GM19035 (cell line): ENCODE measurements around the gene METAP1.
"Not testable (repeated sequence)": the region's sequence is repeated elsewhere in the genome, so short reads cannot be mapped to it uniquely, and the experiment has no call there.

Source experiments
- ATAC-seq: cut with Tn5 transposase; IDR thresholded peaks from one replicate; pipeline ENCODE4 v1.9.1; 2021; ENCODE audit not compliant: unreplicated experiment

METAP1 gene

GRCh38 chr4:98996765-98997068 is 1.2 kb downstream of the METAP1 start:
- ATAC-seq: no peak

GRCh38 chr4:98997166-98997565 is 1.6 kb downstream of the METAP1 start:
- ATAC-seq: no peak

GRCh38 chr4:98998551-98998950 is 3.0 kb downstream of the METAP1 start:
- ATAC-seq: no peak

GRCh38 chr4:99002279-99002678 is 6.8 kb downstream of the METAP1 start:
- ATAC-seq: no peak

- no peak for ATAC-seq
Observed at GRCh38 chr4:99008051-99008450, 12.5 kb downstream of the METAP1 start.

GRCh38 chr4:99011910-99012309 is 16.4 kb downstream of the METAP1 start:
- no peak for ATAC-seq

GRCh38 chr4:99013402-99013843 is 17.9 kb downstream of the METAP1 start:
- no peak for ATAC-seq

- ATAC-seq: no peak
Observed at GRCh38 chr4:99013884-99014523, 18.5 kb downstream of the METAP1 start.

GRCh38 chr4:99021386-99021785 is 25.9 kb downstream of the METAP1 start:
- ATAC-seq: no peak

GRCh38 chr4:99022566-99022965 is 27.0 kb downstream of the METAP1 start:
- no peak for ATAC-seq

- ATAC-seq: not testable (repeated sequence)
Observed at GRCh38 chr4:99023800-99024251, 28.3 kb downstream of the METAP1 start.

- ATAC-seq: no peak
Observed at GRCh38 chr4:99024481-99025275, 29.2 kb downstream of the METAP1 start.

- no peak for ATAC-seq
Observed at GRCh38 chr4:99025506-99025905, 30.0 kb downstream of the METAP1 start.

- no peak for ATAC-seq
Observed at GRCh38 chr4:99027304-99027703, 31.8 kb downstream of the METAP1 start.

GRCh38 chr4:99028187-99028586 is 32.7 kb downstream of the METAP1 start:
- no peak for ATAC-seq

- ATAC-seq: no peak
Observed at GRCh38 chr4:99029018-99029735, 33.7 kb downstream of the METAP1 start.

- no peak for ATAC-seq
Observed at GRCh38 chr4:99029852-99030251, 34.3 kb downstream of the METAP1 start.

GRCh38 chr4:99033956-99034355 is 38.4 kb downstream of the METAP1 start:
- ATAC-seq: no peak

- no peak for ATAC-seq
Observed at GRCh38 chr4:99038213-99038612, 42.7 kb downstream of the METAP1 start.

- no peak for ATAC-seq
Observed at GRCh38 chr4:99043346-99043745, 47.8 kb downstream of the METAP1 start.

- ATAC-seq: no peak
Observed at GRCh38 chr4:99047710-99048109, 52.2 kb downstream of the METAP1 start.

- no peak for ATAC-seq
Observed at GRCh38 chr4:99052902-99053301, 57.4 kb downstream of the METAP1 start.
